ENCODE results near the gene IDI1. TPM values are rescaled to one million over a fixed set of nuclear protein-coding genes. Genes with fewer than 3 reads are reported as not detected.
A peak's percentile ranks its signal among the peaks of the same experiment; 100 is the strongest.

The IDI1 gene
- total RNA-seq, 4 donors from 2014 or later: 30.7 to 87.5 (median 59.9) TPM

- TF ChIP-seq POLR2A (IDR thresholded peaks at IDR 0.05): no peak
- no peak for TF ChIP-seq CTCF (IDR thresholded peaks at IDR 0.05)
- WGBS, 2 donors: 0 to 2% methylated on average over 20 to 25 of the region's 34 CpGs
- Histone ChIP-seq H3K4me1 (peaks cover 6 to 62% (median 21%) of the 10 kb centered on the region in 3 donors), H3K27me3 (no peaks in the 10 kb centered on the region), H3K4me3 (peak overlapping the region; percentile 79 to 95 (median 84)), H3K36me3 (peaks cover 0 to 24% (median 0%) of the 10 kb centered on the region in 3 donors), H3K9me3 (no peaks in the 10 kb centered on the region), H3K27ac (peak overlapping the region; percentile 98 to 100 (median 99))
- DNase-seq: no peak
- intact Hi-C loops (cut with DNase I): no loop called here
Observed at GRCh38 chr10:1049425-1049958, 573 bp upstream of the IDI1 start.

DNA sequence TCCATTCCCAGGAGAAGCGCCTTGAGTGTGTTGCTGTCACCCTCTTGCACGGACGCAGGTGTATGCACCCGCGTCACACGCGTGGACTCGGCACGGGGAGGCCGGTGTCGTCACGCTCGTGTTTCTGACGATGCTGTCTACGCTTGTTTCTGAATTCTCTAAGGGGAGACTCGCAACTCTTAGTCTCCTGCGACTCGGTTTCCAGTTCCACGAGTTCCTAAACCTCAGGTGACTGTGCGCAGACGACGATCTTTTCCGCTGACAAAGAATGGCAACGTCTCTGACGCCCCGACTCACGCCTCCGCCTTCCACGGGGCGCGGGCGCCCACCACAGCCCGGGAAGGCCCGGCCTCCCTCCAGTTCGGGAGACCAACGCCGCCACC lies 579 bp downstream of the IDI1 start:
- Histone ChIP-seq H3K4me1 (peaks cover 6 to 58% (median 21%) of the 10 kb centered on the region in 3 donors), H3K36me3 (peaks cover 0 to 36% (median 0%) of the 10 kb centered on the region in 3 donors), H3K4me3 (peak overlapping the region; percentile 79 to 95 (median 84)), H3K9me3 (no peaks in the 10 kb centered on the region), H3K27ac (peak overlapping the region; percentile 98 to 100 (median 99)), H3K27me3 (no peaks in the 10 kb centered on the region)
- WGBS, 2 donors: 0% methylated on average over 18 to 25 of the region's 37 CpGs
- TF ChIP-seq POLR2A (IDR thresholded peaks at IDR 0.05) (no peak), CTCF (IDR thresholded peaks at IDR 0.05) (no peak)
- DNase-seq: no peak
- intact Hi-C loops (cut with DNase I): no loop called here

GRCh38 chr10:1047937-1048336 lies 982 bp downstream of the IDI1 start:
- intact Hi-C loops (cut with DNase I): no loop called here
- H3K9me3 ChIP-seq: no peaks in the 10 kb centered on the region
- peak overlapping the region; percentile 98 to 100 (median 99) for H3K27ac ChIP-seq
- no peak for DNase-seq
- 3% methylated on average over 15 of the region's 15 CpGs for WGBS, 2 donors
- no peak for TF ChIP-seq CTCF (IDR thresholded peaks at IDR 0.05)
- no peak for TF ChIP-seq POLR2A (IDR thresholded peaks at IDR 0.05)
- peak overlapping the region; percentile 79 to 95 (median 84) for H3K4me3 ChIP-seq
- H3K4me1 ChIP-seq: peaks cover 6 to 62% (median 21%) of the 10 kb centered on the region in 3 donors
- H3K36me3 ChIP-seq: peaks cover 0 to 36% (median 0%) of the 10 kb centered on the region in 3 donors
- no peaks in the 10 kb centered on the region for H3K27me3 ChIP-seq

DNA sequence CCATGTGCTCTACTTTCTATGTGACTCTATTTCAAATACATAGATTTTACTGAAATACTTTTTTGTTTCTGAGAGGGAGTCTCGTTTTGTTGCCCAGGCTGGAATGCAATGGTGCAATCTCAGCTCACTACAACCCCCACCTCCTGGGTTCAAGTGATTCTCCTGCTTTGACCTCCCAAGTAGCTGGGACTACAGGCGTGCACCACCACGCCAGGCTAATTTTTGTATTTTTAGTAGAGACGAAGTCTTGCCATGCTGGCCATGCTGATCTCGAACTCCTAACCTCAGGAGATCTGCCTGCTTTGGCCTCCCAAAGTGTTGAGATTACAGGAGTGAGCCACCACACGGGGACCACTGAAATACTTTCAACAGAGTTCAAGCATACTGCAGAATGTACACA lies 3.5 kb downstream of the IDI1 start:
- peak overlapping the region in 1 of 4 donors; percentile 40 for H3K27ac ChIP-seq
- WGBS, 2 donors: 82 to 92% methylated on average over 6 of the region's 6 CpGs
- intact Hi-C loops (cut with DNase I): no loop called here

More for the DNA sequence above, 3.5 kb downstream of the IDI1 start:
- Histone ChIP-seq H3K4me3 (no peak overlapping the region), H3K4me1 (peaks cover 6 to 47% (median 17%) of the 10 kb centered on the region in 3 donors), H3K27me3 (no peaks in the 10 kb centered on the region), H3K36me3 (peaks cover 0 to 43% (median 0%) of the 10 kb centered on the region in 3 donors), H3K9me3 (no peaks in the 10 kb centered on the region)
- no peak for TF ChIP-seq CTCF (IDR thresholded peaks at IDR 0.05)
- no peak for TF ChIP-seq POLR2A (IDR thresholded peaks at IDR 0.05)
- DNase-seq: no peak
